GM12872 (cell line): ENCODE measurements around the gene XYLT1.

Source experiments
- TF ChIP-seq, protein P1 (sequence below): IDR thresholded peaks from 3 replicates; pipeline ENCODE4 v1.5.1; 2011; ENCODE audit warnings: low read depth, mild to moderate bottlenecking, low read length, moderate library complexity; ENCODE audit not compliant: insufficient read depth

Gene XYLT1

DNA sequence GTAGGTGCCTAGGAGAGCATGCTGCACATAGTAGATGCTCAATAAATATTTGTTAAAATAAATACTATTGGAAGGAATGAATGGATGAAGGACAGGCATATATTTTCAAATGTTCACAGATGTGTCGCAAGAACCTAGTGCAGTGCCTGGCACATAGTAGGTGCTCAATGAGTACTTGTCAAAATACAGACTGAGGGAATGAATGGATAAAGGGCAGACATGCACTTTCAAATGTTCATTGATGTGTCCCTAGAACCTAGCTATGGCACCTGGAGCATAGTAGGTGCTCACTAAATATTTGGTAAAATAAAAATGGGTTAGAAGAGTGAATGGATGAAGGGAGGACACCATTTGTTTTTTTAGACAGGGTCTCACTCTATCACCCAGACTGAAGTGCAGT lies 26.1 kb downstream of the XYLT1 start:
- TF ChIP-seq, protein P1, sequence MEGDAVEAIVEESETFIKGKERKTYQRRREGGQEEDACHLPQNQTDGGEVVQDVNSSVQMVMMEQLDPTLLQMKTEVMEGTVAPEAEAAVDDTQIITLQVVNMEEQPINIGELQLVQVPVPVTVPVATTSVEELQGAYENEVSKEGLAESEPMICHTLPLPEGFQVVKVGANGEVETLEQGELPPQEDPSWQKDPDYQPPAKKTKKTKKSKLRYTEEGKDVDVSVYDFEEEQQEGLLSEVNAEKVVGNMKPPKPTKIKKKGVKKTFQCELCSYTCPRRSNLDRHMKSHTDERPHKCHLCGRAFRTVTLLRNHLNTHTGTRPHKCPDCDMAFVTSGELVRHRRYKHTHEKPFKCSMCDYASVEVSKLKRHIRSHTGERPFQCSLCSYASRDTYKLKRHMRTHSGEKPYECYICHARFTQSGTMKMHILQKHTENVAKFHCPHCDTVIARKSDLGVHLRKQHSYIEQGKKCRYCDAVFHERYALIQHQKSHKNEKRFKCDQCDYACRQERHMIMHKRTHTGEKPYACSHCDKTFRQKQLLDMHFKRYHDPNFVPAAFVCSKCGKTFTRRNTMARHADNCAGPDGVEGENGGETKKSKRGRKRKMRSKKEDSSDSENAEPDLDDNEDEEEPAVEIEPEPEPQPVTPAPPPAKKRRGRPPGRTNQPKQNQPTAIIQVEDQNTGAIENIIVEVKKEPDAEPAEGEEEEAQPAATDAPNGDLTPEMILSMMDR: no peak

DNA sequence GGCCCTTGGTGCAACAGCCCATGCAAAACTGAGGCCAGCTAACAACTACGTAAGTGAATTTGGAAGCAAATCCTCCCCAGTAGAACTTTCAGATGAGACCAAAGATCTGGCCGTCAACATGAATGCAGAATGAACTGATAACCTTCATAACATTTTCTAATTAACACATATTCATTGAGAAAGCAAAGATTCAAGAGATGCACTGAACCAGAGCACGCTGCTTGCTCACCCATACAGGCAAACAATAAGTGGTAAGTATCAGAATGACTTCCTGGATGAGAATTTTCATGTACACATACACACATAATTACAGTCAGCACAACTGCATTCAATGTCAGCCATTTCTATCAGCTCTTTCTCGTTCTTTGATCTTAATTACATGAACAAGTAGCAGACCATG lies 30.6 kb downstream of the XYLT1 start:
- TF ChIP-seq, protein P1: no peak

DNA sequence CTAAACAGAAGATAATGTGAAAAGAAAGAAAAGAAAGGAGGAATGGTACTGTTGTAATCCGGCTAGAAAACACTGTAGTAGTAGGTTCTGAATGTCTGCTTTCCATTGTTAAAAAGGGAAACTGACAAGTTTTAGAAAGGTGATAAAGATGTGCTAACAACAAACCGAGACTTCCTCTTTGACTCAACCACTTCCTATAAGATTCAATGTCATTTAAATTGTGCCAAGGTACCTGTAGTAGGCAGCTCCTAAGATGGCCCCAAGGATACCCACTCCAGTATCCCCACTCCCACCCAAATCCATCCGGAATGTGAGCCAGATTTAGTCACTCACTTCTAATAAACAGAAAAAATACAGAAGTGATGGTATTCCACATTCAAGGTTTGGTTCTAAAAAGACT lies 31.2 kb downstream of the XYLT1 start:
- TF ChIP-seq, protein P1: no peak

DNA sequence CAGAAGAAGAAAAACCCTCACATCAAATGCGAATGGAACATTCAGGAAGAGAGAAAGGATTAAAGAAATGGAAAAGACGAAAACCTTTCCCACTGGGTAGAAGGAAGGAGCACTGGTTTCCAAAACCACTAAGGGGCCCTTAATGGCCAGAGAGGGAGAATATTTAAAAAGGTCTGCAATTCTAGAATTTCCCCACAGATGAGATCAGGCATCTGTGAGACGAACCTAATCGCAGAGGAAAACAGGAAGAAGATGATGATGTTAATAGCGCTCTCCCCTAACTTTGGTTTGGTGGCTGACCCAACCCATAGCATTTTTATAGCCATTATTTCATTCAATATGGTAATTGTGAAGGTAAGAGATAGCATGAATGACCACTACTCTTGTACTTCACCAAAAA lies 32.8 kb downstream of the XYLT1 start:
- TF ChIP-seq, protein P1: no peak

DNA sequence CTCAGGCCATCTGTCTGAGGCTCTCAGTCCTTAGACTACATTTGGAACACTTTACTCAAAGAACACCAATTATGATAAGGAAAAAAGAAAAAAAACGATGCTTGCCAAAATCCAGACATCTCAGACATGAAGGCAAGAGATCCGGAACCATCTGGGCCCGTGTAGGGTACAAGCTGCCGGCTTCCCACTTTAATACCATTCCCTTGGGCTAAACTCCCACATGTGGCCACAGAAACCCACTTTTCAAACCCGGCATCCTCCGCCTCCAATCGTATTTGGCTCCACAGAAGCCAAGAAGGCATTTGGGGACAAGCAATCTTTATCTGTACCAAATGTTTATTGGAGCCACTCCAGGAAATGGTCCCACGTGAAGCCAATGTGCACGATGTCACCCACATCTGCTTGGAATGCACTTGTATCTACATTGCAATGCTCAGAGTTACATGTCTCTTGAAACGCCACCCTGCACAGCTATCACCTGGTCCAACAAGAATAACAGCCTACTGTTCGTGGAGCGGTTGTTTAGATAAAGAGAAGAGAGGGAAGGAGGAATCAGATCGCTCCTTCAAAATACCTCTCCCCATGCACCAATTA lies 33.5 kb downstream of the XYLT1 start:
- TF ChIP-seq, protein P1: no peak

DNA sequence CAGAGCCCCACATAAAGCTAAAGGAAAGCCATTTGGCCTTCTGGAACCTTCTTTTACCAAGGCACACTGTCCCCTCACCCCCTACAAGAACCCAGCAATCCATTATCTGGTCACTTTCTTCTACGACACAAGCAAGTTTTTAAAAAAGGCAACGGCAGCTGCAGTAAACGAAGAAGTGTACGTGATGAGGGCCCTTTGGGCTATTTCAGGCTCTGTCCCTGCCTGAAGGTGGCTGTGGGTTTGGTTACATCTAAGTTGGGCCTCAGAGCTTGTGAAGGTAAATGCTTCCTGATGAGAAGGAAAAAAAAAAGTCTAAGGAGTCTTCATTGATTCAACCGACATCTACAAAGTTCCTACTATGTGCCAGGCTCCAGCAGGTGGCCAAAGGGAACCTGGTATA lies 35.4 kb downstream of the XYLT1 start:
- TF ChIP-seq, protein P1: no peak

DNA sequence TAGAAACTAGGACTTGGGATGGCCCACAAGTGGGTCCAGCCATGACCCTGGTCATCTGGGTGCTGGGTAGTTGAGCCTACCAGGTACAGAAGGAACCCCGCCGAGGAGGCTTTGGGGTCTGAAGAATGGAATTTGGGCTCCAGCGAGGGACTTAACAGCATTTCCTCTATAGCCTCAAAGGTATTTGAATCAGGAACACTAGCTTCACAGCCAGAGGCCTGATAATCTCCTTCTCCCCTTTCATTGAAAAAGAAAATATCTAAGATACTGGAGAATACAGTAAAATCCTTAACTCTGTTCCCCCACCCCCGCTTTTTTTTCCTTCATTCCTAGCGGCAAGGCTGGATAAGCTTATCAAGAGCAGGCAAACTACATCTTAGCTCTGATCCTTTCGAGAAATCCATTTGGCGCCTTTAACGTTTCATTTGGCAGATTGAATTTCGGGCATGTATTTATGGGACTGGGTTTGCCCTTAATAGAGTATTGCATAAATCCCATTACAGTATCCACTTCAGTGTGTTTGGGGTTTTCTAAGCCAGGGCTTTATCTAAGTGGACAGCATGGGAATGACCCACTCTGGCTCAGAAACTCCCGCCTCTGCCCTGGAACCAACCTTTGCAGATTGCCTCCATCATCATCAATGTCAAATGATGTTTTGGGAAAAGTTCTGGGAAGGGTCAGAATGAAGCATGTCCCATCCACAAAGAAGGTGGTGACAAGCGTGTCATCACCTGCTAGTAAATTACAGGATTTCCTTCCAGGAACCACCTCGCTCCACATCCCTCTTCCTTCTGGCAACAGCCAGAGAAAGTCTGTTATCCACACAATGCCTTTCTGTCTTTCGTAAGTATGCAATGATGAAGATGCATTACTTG lies 36.9 kb downstream of the XYLT1 start:
- TF ChIP-seq, protein P1: no peak
